ENCODE data around the gene UBP1.
"Not testable (repeated sequence)": the region's sequence is repeated elsewhere in the genome, so short reads cannot be mapped to it uniquely, and the experiment has no call there.

UBP1 gene

DNA sequence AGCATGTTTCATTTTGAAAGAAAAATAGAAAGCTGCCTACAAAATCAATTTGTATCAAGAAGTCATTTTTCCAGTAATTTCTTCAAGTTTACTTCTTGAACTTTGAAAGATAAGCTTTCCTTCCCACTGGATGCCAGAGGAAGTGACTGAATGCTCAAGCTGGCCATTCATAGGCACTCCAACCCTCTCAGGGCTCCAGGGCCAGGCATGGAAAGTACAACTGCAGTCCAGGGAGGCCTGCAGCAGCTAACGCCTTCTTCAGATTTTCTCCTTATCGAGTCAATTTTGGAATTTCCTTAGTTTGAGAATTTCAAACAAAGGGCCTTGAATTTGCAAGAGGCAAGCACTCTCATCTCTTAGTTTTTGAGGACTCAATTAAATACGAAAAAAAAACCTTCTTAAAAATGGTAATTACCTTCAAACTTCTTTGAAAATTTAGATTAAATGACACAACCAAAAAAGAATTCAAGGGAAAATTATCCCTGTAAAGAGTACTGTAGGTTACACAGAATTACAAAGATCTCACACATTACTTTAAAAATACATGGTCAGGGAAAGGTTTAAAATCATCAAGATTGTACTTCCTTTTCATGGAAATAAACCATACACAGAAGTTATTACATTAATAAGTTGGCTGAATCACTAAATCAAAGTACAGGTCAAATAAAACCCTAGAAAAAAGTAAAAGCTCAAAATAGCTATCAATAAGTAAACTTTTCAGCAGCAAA, 2.5 kb downstream of the UBP1 start:
- no peak for DNase-seq (ENCODE audit: low read depth in 2 of 2)

DNA sequence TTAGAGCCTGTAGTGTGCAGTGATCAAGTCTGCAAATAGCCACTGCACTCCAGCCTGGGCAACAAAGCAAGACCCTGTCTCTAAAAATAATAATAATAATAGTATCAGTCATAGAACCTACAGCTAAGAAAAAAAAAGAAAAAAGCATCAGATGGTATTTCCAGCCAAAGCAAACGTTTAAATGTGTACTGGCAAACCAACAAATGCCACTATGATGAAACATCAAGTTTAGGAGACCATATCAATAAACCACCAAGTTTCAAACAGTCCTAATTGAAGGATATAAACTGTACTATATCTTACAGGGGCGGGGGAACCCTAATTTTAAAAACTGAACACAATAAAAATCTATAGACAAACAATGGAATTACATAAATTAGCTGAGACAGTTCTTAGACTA, 6.4 kb downstream of the UBP1 start:
- DNase-seq (ENCODE audit: low read depth in 2 of 2), result no peak

DNA sequence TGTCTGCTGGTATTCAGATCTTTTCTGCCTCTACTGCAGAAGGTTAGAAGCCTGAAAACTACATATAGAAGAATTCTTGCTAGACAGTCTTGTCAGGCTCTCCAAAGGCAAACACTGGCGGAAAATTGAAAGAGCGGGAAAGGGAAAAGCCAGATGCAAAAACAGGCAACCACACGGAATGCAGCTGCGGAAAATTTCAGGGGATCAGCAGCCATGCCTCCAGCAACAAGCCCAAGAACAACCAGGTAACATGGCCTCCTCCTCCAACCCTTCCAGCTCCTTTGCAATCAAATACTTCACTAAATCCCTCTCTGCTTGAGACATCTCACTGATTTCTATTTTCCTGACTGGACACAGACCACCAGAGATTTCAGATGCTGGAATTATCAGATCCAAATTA, 9.6 kb downstream of the UBP1 start:
- DNase-seq (ENCODE audit: low read depth in 2 of 2), result no peak

DNA sequence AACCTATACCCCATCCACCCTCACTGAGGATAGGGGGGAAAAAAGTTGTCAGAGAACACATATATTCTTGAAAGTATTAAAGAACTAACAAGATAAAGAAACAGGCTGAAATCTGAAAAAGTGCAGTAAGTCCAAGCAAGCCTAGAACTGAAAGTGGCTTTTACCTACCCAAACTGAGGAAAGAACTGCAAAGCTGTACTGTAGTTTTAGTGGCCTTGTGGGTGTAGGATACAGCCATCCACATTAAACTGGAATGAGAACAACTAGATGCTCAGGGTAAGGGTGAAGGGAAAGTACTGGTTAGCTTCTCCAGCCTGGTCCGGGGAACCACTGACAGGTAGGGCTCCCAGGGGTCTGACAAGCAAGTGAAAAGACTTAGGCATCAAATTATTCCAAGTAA, 10.1 kb downstream of the UBP1 start:
- no peak for DNase-seq (ENCODE audit: low read depth in 2 of 2)

DNA sequence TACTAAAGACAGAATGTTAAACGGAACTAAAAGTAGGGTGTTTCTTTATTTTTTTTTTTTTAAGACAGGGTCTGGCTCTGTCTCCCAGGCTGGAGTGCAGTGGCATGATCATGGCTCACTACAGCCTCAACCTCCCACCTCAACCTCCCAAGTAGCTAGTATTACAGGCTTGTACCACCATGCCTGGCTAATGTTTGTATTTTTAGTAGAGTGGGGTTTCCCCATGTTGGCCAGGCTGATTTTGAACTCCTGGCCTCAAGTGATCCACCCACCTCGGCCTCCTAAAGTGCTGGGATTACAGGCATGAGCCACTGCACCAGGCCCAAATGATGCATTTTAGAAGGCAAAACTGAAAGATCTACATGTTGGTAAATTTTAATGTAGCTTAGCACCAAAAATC, 10.9 kb downstream of the UBP1 start:
- not testable (repeated sequence) for DNase-seq (ENCODE audit: low read depth in 2 of 2)

DNA sequence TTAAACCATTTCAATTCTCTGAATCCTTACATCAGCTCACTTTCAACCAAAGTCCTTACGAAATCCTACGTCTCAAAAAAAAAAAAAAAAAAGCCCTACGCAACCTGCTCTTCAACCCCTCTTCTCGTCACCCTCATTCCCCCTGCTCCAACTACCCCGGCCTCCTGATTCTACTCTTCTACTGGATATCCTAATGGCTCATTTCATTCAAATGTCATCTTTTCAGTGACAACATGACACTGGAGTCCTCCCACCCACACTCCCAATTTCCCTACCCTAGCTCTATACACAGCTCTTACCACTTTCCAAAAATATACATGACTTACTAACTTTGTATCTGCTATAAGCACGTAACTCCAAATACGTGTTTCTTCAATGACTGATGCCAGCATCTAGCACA, 11.5 kb downstream of the UBP1 start:
- no peak for DNase-seq (ENCODE audit: low read depth in 2 of 2)

DNA sequence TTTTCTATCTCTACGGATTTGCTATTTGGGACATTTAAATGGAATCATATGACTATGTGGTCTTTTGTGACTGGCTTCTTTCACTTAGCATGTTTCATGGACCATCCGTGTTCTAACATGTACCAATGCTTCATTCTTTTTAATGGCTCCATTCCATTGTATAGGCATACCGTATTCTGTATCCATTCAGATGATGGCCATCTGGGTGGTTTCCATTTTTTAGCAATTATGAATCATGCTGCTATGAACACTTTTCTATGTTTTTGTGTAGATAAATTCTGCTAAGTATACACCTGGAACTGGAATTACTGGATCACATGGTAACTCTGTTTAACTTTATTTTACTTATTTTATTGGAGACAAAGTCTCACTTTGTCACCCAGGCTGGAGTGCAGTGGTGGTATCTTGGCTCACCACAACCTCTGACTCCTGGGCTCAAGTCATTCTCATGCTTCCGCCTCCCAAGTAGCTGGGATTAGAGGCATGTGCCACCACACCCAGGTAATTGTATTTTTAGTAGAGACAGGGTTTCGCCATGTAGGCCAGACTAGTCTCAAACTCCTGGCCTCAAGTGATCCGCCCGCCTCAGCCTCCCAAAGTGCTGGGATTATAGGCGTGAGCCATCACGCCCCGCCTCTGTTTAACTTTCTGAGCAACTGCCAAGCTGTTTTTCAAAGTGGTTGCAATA, 13.4 kb downstream of the UBP1 start:
- DNase-seq (ENCODE audit: low read depth in 2 of 2), result no peak

DNA sequence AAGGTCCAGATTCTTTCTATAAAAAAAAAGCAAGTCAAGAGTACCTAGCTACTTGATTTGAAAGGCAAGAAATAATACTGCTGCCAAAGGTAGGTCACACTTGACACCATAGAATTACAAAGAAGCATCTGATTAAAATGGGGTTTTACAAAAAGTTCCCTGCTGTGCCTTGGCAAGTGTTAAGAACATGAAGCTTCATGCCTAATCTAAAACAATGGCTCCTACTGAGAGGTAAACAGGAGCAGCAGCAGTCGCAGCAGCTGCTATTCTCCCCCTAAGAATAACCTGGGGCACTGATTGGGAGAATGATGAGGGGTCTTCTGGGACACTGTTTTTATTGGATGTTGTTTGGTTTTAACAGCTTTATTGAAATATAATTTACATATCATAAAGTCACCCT, 14.1 kb downstream of the UBP1 start:
- DNase-seq (ENCODE audit: low read depth in 2 of 2), result no peak

DNA sequence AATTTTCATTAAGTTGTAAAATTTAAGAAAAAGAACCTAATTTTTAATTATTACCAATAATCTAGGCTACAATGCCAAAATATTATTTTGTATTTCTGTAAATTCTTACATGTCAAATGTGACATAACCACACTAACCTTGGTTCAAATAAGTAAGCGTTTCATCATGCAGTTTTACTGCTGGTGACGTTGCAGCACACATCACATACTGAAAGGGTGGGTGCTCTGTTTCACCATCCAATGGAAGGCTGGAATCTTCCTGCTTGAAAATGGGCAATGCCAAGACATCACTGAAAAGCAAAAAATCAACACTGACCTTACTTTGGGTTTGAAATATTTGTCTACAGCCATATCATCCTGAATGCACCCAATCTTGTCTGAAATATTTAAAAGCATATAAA, 14.8 kb downstream of the UBP1 start:
- no peak for DNase-seq (ENCODE audit: low read depth in 2 of 2)

DNA sequence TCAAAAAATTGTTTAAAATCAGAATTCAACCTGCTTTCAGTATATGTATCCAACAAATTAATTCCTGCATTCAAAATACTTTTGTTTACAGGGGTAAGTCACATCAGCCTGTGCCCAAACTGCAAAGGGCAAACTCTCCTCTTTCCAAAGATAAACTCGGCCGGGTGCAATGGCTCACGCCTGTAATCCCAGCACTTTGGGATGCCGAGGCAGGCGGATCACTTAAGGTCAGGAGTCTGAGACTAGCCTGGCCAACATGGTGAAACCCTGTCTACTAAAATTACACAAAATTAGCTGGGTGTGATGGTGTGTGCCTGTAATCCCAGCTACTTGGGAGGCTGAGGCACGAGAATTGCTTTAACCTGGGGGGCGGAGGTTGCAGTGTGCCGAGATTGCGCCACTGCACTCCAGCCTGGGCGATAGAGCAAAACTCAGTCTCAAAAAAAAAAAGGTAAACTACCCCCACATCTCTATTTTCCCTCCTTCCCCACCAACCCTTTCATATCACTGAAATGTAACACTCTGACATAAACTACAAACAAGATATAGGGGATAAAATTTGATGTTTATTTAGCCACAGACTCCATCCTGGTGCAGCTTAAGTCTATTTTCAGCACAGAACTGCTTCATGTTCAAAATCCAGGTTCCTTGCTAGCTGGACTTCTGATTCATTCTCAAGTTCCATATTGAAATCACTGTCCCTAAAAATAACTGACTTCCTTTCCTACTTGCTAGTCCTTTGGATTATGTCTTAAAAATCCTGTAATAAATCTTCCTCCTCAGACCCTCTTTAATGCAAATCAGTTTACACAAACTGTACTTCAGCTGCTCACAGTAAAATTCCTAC, 15.4 kb downstream of the UBP1 start:
- no peak for DNase-seq (ENCODE audit: low read depth in 2 of 2)

DNA sequence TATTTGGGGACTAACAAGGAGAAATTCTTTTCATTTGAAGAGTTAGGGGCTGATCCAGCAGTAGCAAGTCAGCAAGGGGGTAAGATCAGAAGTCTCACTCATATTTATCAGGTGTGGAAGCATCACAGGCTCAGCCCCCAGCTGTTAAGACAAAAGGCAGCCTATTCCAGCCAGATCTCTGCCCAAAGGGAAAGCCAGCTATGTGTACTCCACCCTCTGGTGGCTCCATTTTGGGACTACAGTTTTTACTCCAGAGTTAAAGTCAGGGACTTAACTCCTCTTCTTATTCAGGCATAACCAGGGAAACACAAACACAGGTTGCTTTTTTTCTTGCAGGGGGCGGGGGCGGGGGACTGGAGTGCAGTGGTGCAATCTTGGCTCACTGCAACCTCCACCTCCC, 19.2 kb downstream of the UBP1 start:
- DNase-seq (ENCODE audit: low read depth in 2 of 2), result no peak

DNA sequence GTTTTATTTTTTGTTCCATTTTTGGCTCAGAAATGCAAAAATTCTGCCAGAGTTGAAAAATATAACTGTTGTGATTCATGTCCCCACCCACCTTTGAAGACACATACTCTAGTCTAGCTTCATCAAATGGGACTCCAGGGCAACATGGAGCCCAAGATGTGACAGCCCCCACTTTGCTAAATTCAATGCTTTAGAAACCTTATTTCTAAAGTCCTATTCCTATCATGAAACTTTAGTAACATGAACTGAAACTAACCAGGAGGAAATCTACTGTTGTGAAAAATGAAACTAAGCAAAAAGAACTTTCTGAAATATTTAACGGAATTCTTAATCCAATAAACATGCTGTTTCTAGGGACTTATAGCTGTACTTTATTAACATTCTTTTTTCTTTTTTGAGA, 20.3 kb downstream of the UBP1 start:
- DNase-seq (ENCODE audit: low read depth in 2 of 2), result no peak

DNA sequence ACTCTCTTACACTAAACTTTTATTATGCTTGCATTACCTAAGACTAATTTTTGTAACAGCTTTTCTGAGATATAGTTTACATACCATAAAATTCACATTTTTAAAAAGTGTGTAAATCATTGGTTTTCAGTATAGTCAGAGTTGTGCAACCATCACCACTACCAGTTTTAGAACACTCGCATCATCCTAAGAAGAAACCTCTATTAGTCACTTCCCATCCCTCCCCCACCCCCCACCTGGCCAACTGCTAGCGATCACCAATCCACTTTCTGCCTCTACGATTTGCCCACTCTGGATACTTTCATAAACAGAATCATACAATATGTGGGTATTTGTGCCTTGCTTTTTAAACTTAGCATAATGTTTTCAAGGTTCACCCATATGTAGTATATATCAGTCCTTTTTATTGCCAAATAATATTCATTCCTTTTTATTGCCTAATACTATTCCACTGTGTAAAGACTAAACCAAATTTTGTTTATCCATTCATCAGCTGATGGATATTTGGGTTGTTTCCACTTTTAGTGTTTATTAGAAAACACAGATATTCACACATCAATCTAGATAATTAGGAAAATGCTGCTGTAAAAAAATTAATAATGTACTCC, 23.0 kb downstream of the UBP1 start:
- peak in 1 of 2 donors; percentile 36 for DNase-seq (ENCODE audit: low read depth in 2 of 2)

DNA sequence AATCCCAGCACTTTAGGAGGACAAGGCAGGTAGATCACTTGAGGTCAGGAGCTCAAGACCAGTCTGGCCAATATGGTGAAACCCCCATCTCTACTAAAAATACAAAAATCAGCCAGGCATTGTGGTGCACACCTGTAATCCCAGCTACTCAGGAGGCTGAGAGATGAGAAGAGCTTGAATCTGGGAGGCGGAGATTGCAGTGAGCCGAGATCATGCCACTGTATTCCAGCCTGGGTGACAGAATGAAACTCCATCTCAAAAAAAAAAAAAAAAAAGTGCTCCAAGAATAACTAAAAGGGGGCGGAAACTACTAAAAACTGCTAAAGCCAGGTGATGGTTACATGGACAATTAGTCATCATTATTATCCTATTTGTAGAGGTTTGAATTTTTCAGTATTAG, 29.4 kb downstream of the UBP1 start:
- DNase-seq (ENCODE audit: low read depth in 2 of 2), result not testable (repeated sequence)

DNA sequence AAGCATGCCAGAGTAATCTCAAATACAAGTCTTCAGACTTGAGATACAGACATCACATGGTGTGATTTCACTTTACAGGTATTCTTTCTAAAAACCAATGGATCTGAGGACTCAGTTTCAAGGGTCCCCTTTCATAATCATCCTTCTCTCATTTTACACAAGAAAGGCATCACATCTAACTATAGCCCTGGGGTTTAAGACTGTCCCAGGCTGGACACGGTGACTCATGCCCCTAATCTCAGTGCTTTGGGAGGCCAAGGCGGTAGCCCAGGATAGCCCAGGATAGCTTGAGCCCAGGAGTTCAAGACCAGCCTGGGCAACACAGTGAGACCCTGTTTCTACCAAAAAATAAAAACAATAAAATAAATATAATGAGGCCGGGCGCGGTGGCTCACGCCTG, 36.4 kb downstream of the UBP1 start:
- DNase-seq (ENCODE audit: low read depth in 2 of 2), result no peak

DNA sequence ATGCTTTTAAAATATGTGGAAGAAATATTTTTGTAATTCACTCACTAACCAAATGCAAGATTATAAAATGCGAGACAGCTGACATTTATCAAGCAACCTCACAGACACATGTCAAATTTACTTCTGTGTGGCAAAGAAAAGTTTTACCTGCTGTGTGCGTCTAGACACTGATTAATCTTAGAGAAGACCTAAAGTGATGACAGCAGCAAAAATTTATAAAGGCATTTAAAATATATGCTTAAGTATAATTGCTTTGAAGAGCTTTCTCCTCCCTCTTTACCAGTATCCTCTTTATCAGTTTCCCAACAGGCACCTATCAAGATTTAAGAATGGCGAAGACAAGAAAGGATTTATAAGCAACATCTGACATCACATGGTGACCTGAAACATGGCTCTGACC, 37.3 kb downstream of the UBP1 start:
- no peak for DNase-seq (ENCODE audit: low read depth in 2 of 2)

DNA sequence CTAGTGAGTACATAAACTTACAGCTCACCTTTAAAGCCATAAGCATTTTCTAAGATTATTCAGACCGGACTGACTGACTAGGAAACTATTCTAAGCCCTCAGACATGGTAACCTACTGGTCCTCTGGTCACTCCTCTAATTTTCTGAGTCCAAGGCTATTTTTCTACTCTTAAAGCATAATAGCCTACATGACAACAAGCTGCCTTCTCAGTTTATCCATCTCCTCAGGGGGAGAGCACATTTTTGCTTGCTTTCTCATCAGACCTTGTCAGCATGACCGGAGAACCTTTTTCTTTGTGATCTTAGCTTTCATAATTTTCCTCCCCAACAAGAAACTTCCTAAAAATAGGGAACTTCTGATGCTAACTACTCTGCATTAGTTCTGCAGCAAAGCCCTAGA, 38.4 kb downstream of the UBP1 start:
- no peak for DNase-seq (ENCODE audit: low read depth in 2 of 2)

DNA sequence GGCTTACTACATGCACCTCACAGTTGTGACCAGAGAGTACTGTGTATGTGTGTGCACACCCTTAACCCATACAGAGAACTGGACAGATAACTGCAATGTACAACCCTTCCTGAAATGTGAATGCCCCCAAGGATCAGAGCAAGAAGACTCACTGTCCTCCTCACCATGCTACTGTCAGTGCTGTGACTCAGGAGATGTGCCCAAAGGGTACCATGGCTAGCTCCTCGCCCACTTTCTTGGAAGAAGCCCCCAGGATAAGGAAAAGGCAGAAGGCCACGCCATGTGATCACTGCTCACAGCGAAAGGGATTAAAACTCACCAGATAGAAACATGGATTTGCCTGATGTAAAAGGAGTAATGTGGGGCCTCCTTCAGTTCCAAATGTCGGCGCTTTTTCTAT, 41.8 kb downstream of the UBP1 start:
- no peak for DNase-seq (ENCODE audit: low read depth in 2 of 2)

DNA sequence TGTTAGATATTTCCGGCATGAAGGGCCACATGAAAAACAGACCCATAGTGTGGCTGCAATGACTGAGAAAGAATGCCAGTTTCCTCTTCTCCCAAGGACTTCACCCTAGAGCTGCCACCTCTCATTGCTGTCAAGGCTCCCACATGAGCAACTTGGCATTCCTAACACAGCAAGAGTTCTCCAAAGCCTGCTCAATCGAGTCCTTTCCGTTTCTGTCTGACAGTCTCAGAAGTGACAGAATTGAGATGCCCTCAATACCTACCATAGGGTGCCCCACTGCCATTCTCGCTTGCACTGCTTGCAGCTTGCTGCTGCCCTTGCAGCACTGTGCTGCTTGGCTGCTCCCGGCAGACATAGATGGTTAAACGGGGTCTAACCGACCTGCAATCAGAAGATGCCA, 44.3 kb downstream of the UBP1 start:
- DNase-seq (ENCODE audit: low read depth in 2 of 2), result no peak

DNA sequence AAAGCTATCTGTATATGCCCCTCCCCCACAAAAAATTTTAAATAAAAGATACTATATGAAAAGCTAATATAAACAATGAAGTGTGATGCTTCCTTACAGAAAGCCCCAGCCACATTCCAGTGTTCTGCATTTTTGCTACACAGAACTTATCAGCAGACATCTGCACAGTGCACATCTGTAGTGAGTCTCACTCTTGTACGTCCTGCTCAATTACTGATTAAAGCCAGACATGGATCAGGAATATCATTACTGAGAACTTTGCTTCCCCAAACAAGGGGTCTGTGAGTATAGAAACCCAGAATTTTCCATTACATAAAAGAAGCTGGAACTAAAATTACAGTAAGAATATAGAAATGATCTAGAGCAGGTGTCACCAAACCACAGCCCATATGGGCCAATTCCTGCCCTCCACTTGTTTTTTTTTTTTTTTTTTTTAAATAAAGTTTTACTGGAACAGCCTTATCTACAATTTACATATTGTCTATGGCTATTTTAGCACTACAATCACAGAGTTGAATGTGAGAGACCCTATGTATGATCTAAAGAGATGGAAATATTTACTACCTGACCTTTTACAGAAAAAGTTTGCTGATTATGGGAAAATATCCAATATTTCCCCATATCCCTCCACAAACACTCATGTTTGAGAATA, 45.7 kb downstream of the UBP1 start:
- DNase-seq (ENCODE audit: low read depth in 2 of 2), result no peak

DNA sequence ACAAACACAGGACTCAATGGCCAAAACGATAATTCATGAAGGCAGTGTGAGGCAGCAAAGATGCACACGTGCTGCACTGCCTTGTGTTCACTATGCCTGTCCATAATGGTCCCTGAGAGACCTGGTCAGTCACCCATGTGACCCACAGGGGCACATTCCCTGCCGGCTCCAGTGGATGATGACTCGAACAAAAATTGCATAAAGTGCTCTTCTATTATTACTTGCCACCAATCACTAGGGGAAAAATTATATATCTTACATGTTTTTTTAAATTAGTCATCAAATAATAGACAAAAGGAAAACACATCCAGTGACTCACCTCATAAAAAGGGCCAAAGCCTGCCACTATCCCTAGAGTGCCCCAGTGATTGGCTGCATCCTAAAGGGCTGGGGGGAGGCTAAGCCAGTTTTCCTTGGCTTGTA, 47.5 kb downstream of the UBP1 start:
- no peak for DNase-seq (ENCODE audit: low read depth in 2 of 2)

DNA sequence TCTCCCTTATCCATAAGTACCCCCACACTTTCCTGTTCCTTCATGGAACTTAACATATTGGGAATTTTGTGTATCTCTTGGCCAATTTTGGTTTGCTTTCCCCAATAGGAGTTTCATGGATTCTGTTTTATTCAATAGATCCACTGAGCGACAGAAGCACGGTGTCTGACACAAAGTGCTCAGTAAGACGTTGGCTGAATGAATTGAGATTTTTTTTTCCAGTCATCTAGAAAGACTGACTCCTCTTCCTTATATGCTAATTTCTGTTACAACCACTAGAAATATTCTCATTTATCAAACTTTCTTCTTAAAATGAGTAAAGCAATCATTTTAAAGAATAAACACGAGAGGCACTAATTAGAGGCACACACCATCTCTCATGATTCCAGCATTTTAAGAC, 48.1 kb downstream of the UBP1 start:
- no peak for DNase-seq (ENCODE audit: low read depth in 2 of 2)
